ENCODE data around the gene SLC4A1AP.

Gene SLC4A1AP

DNA sequence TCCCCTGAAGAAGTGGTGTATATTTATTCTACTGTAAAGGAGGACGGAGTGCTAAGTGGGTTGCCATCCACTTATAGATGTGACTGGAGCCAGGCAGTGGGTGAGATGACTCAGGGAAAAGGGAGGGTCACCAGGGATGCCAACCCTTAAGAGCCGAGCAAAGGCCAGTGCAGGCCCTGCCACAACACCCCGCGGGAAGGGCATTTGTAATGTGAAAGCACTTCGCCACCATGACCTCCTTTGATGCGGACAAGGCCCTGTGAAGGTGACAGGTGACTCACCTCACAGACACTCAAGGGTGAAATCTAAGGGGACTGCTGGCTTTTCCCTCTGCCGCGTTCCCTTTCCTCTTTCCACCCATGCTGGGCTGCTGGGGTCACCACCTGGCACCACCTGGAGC, 57.6 kb downstream of the SLC4A1AP start:
- DNase-seq (ENCODE audit: low read depth) = no peak

DNA sequence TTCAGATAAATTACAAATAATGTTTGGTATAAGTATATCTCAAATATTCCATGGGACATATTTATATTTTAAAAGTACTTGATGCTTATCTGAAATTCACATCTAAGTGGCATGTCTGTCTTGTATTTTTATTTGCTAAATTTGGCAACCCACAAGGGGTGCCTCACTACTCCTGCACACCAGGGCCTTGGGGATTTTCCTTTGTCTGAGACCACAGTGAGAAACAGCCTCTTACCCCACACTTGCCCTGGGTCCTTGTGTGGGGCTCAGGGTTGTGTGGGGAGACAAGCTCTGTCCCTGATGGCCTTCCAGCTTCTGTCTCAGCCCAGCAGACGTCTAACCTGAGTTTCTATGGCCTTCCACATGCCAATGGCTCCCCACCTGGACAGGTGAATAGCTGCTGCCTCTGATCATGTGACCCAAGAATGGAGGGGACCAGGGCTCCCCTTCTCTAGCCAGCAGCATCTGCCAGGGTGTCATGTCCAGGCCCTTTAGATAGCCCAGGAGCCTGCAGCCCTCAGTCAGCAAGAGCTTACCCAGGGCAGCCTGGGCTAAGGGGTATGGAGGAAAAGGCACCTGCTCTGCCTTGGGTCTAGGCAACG, 58.3 kb downstream of the SLC4A1AP start:
- no peak for DNase-seq (ENCODE audit: low read depth)

DNA sequence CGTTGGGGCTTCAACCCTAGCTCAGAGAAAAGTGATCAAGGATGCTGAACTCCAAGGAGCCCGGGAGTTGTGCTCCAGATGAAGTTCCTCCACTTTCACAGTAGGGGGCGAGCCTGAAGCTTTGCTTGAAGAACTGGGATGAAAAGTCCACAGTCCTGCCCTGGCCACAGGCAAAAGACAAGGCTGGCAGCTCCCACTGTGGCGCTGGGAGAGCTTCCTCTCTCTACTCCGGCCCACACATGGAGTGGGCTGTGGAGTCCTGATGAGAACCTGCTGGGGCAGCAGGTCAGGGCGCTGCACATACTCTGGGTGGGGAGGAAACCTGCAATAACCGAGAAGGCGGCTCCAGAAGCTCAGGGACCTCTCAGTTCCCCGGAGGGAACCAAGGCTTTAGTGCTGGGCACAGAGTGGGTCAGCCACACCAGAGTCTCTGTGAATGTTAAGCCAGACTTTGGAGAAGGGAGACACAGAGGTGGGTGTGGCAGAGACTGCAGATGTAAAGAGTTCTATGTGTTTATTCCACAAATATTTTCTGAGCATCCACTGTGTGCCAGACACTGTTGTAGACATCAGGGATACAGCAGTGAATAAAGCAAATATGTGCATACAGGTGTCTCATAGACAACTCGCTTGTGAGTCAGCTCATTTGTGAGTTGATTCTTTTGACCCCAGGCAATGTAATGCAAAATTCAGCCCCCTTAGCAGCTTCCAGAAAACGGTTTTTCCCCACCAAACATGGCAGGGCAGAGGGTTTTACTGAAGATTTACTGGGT, 59.9 kb downstream of the SLC4A1AP start:
- DNase-seq (ENCODE audit: low read depth) = peak; percentile 68

DNA sequence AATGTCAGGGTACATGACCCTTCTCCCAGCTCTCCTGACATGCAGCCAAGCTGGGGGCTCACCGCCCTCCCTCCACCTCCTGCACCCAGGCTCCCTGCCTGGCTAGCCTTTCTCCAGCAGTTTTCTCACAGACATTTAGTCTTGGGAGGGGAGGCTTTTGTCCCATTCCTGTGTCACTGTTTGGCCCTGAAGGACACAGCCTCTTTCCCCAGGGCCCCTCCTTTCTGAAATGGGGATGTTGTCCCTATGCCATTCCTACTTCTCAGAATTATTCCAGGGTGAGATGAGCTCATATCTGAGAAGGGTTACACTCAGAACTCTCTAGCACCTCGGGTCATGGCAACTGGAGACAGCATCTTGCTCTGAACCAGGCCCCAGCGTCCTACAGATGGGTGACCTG, 60.5 kb downstream of the SLC4A1AP start:
- DNase-seq (ENCODE audit: low read depth) = no peak

DNA sequence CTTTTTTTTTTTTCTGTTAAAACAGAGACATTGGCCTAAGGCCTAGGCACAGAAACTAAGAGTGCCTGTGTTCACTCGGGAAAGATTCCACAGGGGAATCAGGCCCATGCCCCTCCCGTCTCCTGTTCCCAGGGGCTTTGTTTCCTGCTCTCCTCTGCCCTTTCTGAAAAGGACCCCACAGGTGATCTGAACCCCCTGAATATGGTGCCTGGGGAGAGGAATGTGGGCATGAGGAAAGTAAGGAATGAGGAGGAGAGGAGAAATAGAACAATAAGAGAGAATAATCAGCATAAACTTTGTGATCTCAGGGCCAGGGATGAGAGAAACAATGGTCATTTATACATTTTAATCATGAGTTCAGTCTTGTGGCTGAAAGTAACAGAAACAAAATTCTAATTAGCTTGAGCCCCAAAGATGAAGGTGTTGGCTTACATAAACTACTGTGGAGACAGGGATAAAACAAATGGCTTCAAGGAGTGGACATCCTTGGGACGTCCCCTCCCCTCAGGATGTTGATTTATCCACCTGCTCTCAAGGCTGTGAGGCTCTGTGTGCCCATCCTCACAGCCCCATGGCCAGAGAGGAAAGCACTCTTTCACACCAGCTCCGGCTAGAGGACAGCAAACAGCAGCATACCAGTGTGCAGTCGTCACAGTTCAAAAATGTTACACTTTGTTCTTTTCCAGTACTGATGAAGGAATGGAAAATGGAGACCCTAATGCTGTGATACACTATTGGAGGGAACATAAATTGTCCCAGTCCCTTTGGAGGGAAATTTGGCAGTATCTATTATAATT, 61.4 kb downstream of the SLC4A1AP start:
- DNase-seq (ENCODE audit: low read depth) = peak; percentile 48

DNA sequence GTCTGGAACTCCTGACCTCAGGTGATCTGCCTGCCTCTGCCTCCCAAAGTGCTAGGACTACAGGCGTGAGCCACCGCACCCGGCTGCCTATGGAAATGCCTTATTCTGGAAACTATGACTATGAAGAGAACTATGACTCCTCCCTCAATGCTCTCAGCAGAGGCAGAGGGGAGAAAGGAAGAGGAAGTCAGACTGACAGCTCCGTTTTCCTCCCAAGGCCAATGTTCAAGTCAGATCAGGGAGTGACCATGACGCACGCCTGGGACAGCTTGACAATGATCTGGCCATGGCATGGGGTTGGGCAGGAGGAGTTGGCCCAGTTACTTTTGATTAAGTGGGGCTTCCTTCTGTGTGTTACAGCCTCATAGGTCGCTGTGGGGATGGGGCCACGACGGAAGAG, 63.6 kb downstream of the SLC4A1AP start:
- DNase-seq (ENCODE audit: low read depth) = no peak

DNA sequence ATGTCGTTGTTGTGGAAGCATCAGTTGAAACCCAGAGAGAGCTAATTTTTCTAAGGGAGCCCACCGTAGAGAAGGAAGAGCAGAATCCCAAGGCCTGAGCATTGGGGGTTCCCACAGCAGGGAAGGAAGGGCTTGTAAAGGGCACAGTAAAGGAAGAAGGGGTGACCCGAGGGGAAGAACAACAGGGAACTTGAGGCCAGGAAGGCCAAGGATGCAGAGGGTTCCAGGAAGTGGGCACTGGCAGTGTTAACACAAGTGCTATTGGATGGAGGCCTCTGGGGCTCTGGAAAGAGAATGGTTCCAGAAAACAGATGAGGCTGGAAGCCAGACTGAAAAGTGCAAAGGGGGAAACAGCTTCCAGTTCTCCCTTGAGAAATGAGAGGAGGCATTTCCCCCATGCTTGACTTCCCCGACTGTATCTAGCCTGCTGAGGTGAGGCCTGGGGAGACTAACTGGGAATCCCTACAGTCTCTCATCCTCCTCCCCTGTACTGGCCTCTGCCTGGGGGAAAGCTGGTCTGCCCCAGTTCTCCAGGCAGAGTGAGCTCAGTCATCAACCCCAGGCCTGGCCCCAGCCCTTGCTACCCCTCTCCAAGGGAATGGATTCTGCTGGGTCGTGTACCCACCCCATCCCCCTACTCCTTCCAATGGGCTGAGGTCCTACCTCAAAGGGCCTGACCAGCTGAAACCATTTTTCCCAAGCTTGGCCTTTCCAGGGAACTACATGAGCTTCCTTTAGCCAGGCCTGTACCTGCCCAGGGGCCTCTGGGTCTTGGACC, 64.6 kb downstream of the SLC4A1AP start:
- no peak for DNase-seq (ENCODE audit: low read depth)

DNA sequence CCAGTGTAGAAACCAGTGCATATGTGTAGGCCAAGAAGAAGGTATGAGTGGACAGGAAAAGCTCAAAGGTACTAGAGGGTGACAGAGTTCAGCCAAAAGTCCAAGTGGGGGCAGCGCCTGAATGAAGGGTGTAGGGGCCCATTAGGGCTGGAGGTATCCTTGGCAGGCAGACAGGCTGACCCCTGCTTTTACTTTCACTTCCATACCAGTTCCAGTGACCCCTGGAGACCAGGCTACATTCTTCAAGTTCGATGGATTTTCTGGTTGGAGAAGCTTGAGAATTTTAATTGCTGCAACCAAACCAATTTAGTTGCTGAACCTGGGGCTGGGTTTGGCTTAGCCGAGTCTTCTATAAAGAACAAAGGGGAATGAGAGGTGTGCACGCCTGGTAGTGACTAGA, 65.5 kb downstream of the SLC4A1AP start:
- no peak for DNase-seq (ENCODE audit: low read depth)

DNA sequence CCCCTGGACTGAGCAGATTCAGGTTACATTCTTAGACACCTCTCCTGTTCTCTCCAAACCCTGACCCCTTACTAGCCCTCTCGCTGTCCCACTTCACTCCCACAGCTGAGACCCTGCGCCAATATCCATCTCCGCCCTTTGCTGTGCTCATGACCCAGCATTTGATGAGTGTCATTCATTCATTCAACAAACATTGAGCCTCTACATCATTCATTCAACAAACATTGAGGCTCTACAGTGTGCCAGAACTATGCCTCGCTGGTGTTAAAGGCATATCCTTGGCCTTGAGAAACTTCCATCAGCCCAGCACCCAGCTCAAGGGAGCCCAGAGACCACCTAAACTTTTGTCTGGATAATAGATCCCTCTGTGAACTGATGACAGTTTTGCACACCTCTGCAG, 65.9 kb downstream of the SLC4A1AP start:
- no peak for DNase-seq (ENCODE audit: low read depth)

DNA sequence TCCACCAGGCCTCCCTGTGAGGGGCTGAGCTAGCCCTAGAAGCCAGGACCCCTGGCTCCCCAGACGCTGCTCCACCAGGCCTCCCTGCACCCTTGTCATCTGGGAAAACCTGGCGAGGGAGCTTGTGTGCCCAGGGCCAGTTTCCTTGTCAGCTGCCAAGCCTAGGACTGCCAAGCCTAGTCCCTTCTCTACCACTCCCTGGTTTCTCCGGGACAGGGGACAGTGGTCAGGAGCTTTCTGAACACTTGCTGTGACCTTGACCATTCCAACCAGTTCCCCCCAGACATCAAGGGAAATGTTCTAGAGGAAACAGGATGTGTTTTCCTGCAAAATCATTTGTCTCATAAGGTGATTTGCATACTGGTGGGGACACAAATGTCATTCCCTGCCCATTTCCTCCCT, 66.6 kb downstream of the SLC4A1AP start:
- no peak for DNase-seq (ENCODE audit: low read depth)

DNA sequence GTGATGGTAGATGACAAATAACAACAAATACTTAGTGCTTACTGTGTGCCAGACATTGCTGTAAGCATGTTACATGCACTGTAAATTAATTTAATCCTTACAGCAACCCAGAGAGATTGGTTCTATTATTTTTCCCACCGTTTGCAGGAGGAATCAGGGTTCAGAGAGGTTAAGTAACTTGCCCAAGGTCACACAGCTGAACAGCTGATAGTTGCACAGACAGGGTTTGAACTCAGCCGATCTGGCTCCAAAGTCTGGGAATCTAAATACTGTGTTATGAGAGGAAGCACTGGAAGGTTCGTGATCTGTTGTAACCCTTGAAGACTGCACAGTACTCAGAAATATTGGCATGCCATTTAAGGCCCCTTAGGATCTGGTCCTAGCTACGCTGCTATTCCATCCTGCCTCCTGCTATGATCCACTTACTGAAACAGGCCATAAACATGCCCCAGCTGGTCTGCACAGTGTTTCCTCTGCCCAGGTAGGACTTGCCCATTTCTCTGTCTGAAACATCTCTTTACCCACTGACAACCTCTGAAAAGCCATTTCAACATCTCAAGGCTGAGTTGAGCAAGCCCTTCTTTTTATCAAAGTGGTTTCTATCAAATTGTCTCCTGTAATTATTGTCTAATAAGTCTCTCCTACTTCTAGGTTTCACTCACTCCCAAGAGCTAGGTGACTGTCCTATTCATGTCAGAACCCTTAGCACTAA, 67.4 kb downstream of the SLC4A1AP start:
- no peak for DNase-seq (ENCODE audit: low read depth)

DNA sequence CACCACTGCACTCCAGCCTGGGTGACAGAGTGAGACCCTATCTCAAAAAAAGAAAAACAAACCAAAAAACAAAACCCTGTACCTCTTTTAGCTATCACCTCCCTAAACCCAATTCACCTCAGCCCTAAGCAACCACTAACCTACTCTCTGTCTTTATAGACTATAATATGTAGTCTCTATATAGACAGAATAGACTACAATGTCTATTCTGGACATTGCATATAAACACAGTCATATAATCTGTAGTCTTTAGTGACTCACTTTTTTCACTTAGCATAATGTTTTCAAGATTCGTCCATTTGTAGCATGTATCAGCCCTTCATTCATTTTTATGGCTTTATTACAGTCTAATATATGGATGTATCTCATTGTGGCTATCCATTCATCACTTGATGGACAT, 70.6 kb downstream of the SLC4A1AP start:
- DNase-seq (ENCODE audit: low read depth) = no peak

DNA sequence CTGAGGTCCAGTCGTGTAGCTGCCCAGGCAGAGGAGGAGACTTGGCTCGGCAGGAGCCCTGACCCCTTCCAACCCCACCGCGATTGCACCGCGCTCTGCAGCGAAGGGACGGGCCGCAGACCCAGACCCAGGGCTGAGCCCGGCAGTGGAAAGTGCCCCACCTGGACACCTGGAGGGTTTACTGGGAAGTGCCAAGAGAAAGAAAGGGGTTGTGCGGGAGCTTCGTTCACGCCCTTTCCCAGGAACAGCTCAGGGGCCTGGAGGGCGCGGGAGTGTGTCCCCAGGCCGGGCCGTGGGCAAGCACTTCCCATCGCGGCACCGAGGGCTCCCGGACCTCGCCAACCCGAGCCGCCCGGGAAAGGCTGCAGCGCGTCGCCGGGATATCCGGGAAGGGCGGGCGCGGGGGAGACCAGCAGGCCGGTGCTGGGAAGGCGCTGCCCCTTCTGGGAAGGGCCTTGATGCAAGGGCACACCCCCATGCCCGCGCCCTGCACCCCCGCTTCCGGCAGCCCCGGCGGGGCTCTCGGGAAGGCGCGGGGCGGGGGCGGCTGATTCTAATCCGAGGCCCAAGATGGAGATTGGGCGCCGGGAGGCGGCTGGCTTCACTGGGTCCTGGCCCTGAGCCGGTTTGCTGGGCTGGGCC, 71.7 kb downstream of the SLC4A1AP start:
- DNase-seq (ENCODE audit: low read depth) = peak; percentile 83

DNA sequence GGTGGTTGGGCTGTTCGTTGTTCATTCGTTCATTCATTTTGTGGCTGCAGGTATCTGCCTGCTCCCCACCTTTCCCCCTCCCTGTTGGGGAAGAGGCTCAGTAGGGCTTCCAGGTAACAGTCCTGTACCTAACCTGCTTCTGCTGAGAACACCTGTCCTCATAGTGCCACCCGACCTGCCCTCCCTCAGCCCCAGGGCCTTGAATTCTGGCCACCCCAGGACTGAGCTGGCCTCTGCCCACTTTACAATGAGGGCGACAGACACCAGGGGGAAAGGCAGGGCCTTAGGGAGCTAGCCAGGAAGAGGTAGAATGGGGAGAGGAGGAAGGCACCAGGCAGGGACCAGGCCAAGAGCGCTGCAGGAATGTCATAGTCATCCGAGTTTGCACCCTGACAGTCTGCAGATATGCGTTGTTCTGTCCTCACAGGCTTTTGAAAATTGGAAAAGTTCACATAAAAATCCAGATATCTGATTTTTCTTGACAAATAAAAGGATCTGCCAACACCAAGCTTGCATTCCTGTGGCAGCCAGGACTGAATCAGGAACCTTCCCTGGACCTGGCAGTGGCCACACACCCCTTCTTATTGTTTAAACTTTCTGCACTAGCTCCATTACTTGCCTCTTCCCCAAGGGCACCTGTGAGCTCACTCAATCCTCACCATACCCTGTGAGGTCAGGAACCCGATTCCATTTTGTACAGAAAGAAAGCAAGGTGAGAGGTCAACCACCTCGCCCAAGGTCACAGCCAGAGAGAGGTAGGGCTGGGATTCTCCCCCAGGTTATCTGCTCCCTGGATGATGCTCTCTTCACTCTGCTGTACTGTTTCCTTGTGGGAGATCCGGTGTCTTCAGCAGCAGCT, 72.6 kb downstream of the SLC4A1AP start:
- no peak for DNase-seq (ENCODE audit: low read depth)

DNA sequence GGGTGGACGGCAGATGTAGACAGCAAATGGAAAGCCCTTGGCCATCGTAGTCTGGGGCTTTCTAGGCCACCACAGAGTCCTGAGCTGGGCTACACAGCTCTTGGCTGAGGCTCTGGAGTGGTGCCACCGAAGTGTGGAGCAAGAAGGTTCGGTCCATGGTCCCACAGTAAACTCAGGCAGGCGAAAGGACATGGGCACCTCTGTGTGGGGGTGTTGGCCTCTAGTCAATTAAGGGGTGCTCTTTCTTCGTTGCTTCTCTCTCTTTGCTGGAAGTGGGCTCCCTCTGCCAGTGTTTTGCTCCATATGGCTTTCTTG, 73.2 kb downstream of the SLC4A1AP start:
- DNase-seq (ENCODE audit: low read depth) = no peak

DNA sequence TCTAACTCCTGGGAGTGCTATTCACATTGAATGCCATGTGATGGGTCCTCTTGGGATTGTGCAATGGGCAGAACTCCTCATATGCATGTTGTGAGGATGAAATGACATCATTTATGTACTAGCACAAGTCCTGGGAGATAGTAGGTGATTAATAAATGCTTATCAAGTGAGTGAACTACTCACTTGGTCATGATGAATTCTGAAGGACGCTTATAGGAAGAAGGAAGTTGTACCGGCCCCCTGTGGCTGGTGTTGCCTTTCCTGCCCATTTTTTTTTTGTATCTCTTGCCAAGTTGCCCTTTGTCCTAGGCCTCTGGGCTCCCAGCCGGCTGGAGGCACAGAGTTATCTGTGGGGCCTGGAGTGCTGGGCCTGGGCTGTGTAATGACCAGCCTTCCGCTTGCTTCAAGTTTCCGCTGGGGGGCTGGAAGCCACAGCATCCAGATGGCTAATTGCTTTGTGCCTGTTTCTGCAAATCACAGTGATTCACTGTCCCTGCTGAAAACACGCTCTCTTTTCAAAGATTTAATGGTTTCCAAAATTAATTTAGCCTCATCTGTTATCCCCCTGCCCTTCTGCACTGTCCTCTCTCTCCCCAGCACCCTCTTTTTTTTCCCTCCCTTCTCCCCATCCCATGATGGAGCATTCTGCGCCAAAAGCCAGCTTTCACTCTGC, 74.1 kb downstream of the SLC4A1AP start:
- peak; percentile 72 for DNase-seq (ENCODE audit: low read depth)

DNA sequence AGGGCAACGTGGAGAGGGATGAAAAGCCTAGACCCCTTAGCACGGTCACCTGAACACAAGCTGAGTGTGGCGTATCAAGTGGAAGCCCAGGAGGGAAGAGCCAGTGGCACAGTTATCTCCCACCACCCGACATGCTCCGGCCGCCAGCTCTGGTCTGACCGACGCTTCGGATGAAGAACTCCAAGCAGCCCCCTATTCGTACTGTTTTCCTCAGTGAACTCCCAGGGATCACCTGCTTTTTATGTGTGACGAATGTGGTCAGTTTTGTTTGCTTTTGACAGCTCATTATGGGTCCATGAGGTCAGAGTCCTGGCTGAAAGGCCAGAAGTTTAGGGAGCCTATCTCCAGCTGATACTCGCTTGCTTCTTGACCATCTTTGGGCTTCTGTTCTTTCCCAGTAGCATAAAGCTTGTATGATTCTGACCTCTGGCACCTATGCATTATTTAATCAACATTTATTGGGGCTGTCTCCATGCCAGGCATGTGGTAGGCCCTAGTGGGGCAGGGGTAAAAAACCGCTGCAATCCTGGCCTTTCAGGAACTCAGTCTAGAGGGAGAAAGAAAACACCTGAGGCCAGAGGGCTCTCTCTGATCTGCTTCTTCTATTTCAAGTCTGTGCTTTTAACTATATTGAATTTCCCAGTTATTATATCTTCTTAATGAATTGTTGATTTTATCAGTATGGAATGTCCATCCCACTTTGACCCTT, 74.8 kb downstream of the SLC4A1AP start:
- DNase-seq (ENCODE audit: low read depth) = no peak

DNA sequence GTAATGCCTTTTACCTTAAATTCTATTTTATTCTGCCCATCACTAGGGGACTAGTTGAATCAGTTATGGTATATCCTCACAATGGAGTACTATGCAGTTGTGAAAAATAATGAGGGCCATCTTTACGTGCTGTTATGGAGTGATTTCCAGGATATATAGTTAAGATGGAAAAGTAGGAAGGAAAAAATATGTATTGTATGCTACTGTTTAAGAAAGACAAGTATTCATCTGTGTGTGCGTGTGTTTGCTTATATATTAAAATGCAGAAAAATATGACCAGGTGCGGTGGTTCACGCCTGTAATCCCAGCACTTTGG, 75.3 kb downstream of the SLC4A1AP start:
- DNase-seq (ENCODE audit: low read depth) = no peak

DNA sequence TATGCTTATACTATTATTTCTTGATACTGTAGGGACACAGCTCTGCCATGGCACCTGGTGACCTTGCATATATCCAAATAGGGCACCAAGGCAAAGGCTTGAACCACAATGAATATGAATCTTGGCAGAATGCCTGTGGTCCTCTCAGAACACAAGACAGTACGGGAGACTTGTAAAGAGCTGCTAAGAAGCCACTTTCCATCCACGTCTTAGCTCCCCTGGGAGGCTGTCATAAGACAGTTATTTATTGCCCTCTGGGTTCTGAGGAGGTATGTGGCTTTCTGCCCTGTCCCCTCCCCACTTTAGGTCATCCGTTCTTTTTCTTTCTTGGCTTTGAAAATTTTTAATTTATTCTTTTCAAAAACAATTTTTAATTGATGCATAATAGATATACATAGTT, 78.0 kb downstream of the SLC4A1AP start:
- no peak for DNase-seq (ENCODE audit: low read depth)

All from fibroblast of gingiva (primary cell).